Measurements from ENCODE around the gene POLR2L. TPM values are rescaled to one million over a fixed set of nuclear protein-coding genes. Genes with fewer than 3 reads are reported as not detected.

Gene POLR2L
- total RNA-seq, 1 donor from 2014 or later = 142 TPM

- Mint-ChIP-seq H3K4me1 (ENCODE audit: low read depth) (peaks cover 52% of the 10 kb centered on the region), H3K27me3 (ENCODE audit: low read depth) (no peaks in the 10 kb centered on the region), H3K27ac (ENCODE audit: unreplicated experiment) (no peak overlapping the region), H3K4me3 (ENCODE audit: unreplicated experiment) (peak overlapping the region; percentile 25), H3K36me3 (ENCODE audit: low read depth) (peaks cover 4% of the 10 kb centered on the region), H3K9me3 (ENCODE audit: low read depth) (no peaks in the 10 kb centered on the region)
- TF ChIP-seq CTCF (IDR thresholded peaks at IDR 0.05) = no peak
- DNase-seq (ENCODE audit: low spot score) = no peak
Observed at GRCh38 chr11:829176-829846, 13.0 kb downstream of the POLR2L start.

GRCh38 chr11:828506-829175, 13.7 kb downstream of the POLR2L start:
- DNase-seq (ENCODE audit: low spot score) = no peak
- H3K4me3 Mint-ChIP-seq (ENCODE audit: unreplicated experiment) = peak overlapping the region; percentile 22
- no peaks in the 10 kb centered on the region for H3K9me3 Mint-ChIP-seq (ENCODE audit: low read depth)
- H3K4me1 Mint-ChIP-seq (ENCODE audit: low read depth) = peaks cover 46% of the 10 kb centered on the region
- no peak for TF ChIP-seq CTCF (IDR thresholded peaks at IDR 0.05)
- no peak overlapping the region for H3K27ac Mint-ChIP-seq (ENCODE audit: unreplicated experiment)
- no peaks in the 10 kb centered on the region for H3K27me3 Mint-ChIP-seq (ENCODE audit: low read depth)
- peaks cover 6% of the 10 kb centered on the region for H3K36me3 Mint-ChIP-seq (ENCODE audit: low read depth)

GRCh38 chr11:827897-828192, 14.5 kb downstream of the POLR2L start, which contains the start of gene CRACR2B:
Gene CRACR2B, plus strand, starts transcription at chr11:827919. Its CDS starts 689 bp downstream, at chr11:828608.
- no peak for TF ChIP-seq CTCF (IDR thresholded peaks at IDR 0.05)
- DNase-seq (ENCODE audit: low spot score) = no peak
- H3K9me3 Mint-ChIP-seq (ENCODE audit: low read depth) = no peaks in the 10 kb centered on the region
- peaks cover 46% of the 10 kb centered on the region for H3K4me1 Mint-ChIP-seq (ENCODE audit: low read depth)
- no peak within 1 kb of the TSS for H3K27ac Mint-ChIP-seq (ENCODE audit: unreplicated experiment)
- no peaks in the 10 kb centered on the region for H3K27me3 Mint-ChIP-seq (ENCODE audit: low read depth)
- H3K36me3 Mint-ChIP-seq (ENCODE audit: low read depth) = peaks cover 6% of the 10 kb centered on the region
- peak within 1 kb of the TSS; percentile 31 for H3K4me3 Mint-ChIP-seq (ENCODE audit: unreplicated experiment)

- H3K27me3 Mint-ChIP-seq (ENCODE audit: low read depth) = no peaks in the 10 kb centered on the region
- peaks cover 6% of the 10 kb centered on the region for H3K36me3 Mint-ChIP-seq (ENCODE audit: low read depth)
- no peak overlapping the region for H3K27ac Mint-ChIP-seq (ENCODE audit: unreplicated experiment)
- H3K9me3 Mint-ChIP-seq (ENCODE audit: low read depth) = no peaks in the 10 kb centered on the region
- TF ChIP-seq CTCF (IDR thresholded peaks at IDR 0.05) = no peak
- H3K4me3 Mint-ChIP-seq (ENCODE audit: unreplicated experiment) = peak overlapping the region; percentile 31
- peaks cover 45% of the 10 kb centered on the region for H3K4me1 Mint-ChIP-seq (ENCODE audit: low read depth)
- DNase-seq (ENCODE audit: low spot score) = no peak
Observed at GRCh38 chr11:827146-827896, 15.0 kb downstream of the POLR2L start.

GRCh38 chr11:826836-827145, 15.5 kb downstream of the POLR2L start:
- H3K9me3 Mint-ChIP-seq (ENCODE audit: low read depth) = no peaks in the 10 kb centered on the region
- H3K36me3 Mint-ChIP-seq (ENCODE audit: low read depth) = peaks cover 6% of the 10 kb centered on the region
- TF ChIP-seq CTCF (IDR thresholded peaks at IDR 0.05) = no peak
- H3K27me3 Mint-ChIP-seq (ENCODE audit: low read depth) = no peaks in the 10 kb centered on the region
- no peak for DNase-seq (ENCODE audit: low spot score)
- peaks cover 44% of the 10 kb centered on the region for H3K4me1 Mint-ChIP-seq (ENCODE audit: low read depth)
- H3K27ac Mint-ChIP-seq (ENCODE audit: unreplicated experiment) = no peak overlapping the region
- peak overlapping the region; percentile 36 for H3K4me3 Mint-ChIP-seq (ENCODE audit: unreplicated experiment)

Data from chondrocyte (in vitro differentiated cells).